GM18526 (cell line): ENCODE measurements around the gene BRD7.

Source experiments
- POLR2A ChIP-seq: IDR thresholded peaks from 3 replicates; pipeline ENCODE4 v1.6.1; 2011; ENCODE audit not compliant: insufficient read length; ENCODE audit errors: extremely low read depth

BRD7 gene

GRCh38 chr16:50322333-50322732 lies 46.5 kb downstream of the BRD7 start:
- no peak for TF ChIP-seq POLR2A

GRCh38 chr16:50320310-50320709 lies 48.5 kb downstream of the BRD7 start:
- no peak for TF ChIP-seq POLR2A

GRCh38 chr16:50318796-50319578 lies 49.8 kb downstream of the BRD7 start:
- TF ChIP-seq POLR2A = no peak

- no peak for TF ChIP-seq POLR2A
Measured at GRCh38 chr16:50316848-50317630, 51.7 kb downstream of the BRD7 start.

- no peak for TF ChIP-seq POLR2A
Measured at GRCh38 chr16:50316102-50316847, 52.5 kb downstream of the BRD7 start.

GRCh38 chr16:50315346-50315997 lies 53.3 kb downstream of the BRD7 start:
- no peak for TF ChIP-seq POLR2A

GRCh38 chr16:50314665-50315064 lies 54.1 kb downstream of the BRD7 start:
- TF ChIP-seq POLR2A = no peak

GRCh38 chr16:50313596-50314478 lies 55.0 kb downstream of the BRD7 start:
- TF ChIP-seq POLR2A = no peak

GRCh38 chr16:50311891-50312501 lies 56.8 kb downstream of the BRD7 start:
- TF ChIP-seq POLR2A = no peak

GRCh38 chr16:50311134-50311528 lies 57.7 kb downstream of the BRD7 start:
- no peak for TF ChIP-seq POLR2A

- peak; percentile 27 for TF ChIP-seq POLR2A
Measured at GRCh38 chr16:50310308-50311133, 58.3 kb downstream of the BRD7 start.

GRCh38 chr16:50309527-50310307 lies 59.1 kb downstream of the BRD7 start:
- TF ChIP-seq POLR2A = no peak
